Measurements from ENCODE around the gene GSG1L.
A peak's percentile ranks its signal among the peaks of the same experiment; 100 is the strongest.

Gene GSG1L

GRCh38 chr16:28069971-28070794 is 6.7 kb upstream of the GSG1L start:
- H3K27ac ChIP-seq (replicated peaks; ENCODE audit: low read length) = no peak overlapping the region
- H3K4me3 ChIP-seq (ENCODE audit: low read length in 2 of 2) = no peak overlapping the region
- no peak overlapping the region for H3K4me2 ChIP-seq (ENCODE audit: insufficient read depth, low read length, poor library complexity, severe bottlenecking)
- no peak overlapping the region for H2AK5ac ChIP-seq (ENCODE audit: low read depth, low read length)
- peak overlapping the region; percentile 6 for H2BK5ac ChIP-seq (ENCODE audit: low read length)
- no peak overlapping the region for H3K18ac ChIP-seq (ENCODE audit: low read length)
- H3K4ac ChIP-seq (ENCODE audit: low read length) = no peak overlapping the region
- no CpG with 5 or more reads among the region's 31 CpGs for WGBS, 2 donors (ENCODE audit: extremely low coverage in 2 of 2, insufficient read length in 2 of 2, insufficient replicate concordance in 1 of 2)
- peaks cover 0 to 36% (median 6%) of the 10 kb centered on the region in 3 experiments for H3K27me3 ChIP-seq (ENCODE audit: control insufficient read depth in 3 of 3, insufficient read depth in 3 of 3, low read depth in 1 of 3, low read length in 3 of 3)
- DNase-seq (ENCODE audit: low spot score) = no peak
- H3K4me1 ChIP-seq (ENCODE audit: control insufficient read depth in 2 of 2, insufficient read depth in 1 of 2, low read depth in 1 of 2, low read length in 2 of 2) = peaks cover 0 to 3% of the 10 kb centered on the region in 2 donors
- no peak overlapping the region for H4K91ac ChIP-seq (ENCODE audit: low read depth, low read length, poor library complexity)
- no peak overlapping the region for H2BK12ac ChIP-seq (ENCODE audit: low read length)
- H3K79me1 ChIP-seq (ENCODE audit: low read depth, low read length) = no peaks in the 10 kb centered on the region
- no peak overlapping the region for H3K23ac ChIP-seq (ENCODE audit: low read depth, low read length, poor library complexity)
- H4K8ac ChIP-seq (ENCODE audit: low read depth, low read length) = no peak overlapping the region
- no peak overlapping the region for H3K9ac ChIP-seq (ENCODE audit: low read depth, low read length, poor library complexity)
- H2BK120ac ChIP-seq (ENCODE audit: low read depth, low read length) = no peak overlapping the region
- H3K36me3 ChIP-seq (replicated peaks in 1 of 2; ENCODE audit: control insufficient read depth in 2 of 2, insufficient read depth in 2 of 2, low read length in 2 of 2) = no peaks in the 10 kb centered on the region
- no peaks in the 10 kb centered on the region for H3K9me3 ChIP-seq (replicated peaks in 1 of 2; ENCODE audit: control insufficient read depth in 2 of 2, insufficient read depth in 1 of 2, low read depth in 1 of 2, low read length in 2 of 2)
- H2BK15ac ChIP-seq (ENCODE audit: low read length) = no peak overlapping the region
- H3K14ac ChIP-seq (ENCODE audit: low read length) = no peak overlapping the region
- no peak overlapping the region for H2AFZ ChIP-seq (ENCODE audit: low read length)

GRCh38 chr16:28068976-28069375 is 5.5 kb upstream of the GSG1L start:
- peaks cover 4 to 45% (median 16%) of the 10 kb centered on the region in 3 experiments for H3K27me3 ChIP-seq (ENCODE audit: control insufficient read depth in 3 of 3, insufficient read depth in 3 of 3, low read depth in 1 of 3, low read length in 3 of 3)
- H3K27ac ChIP-seq (replicated peaks; ENCODE audit: low read length) = no peak overlapping the region
- DNase-seq (ENCODE audit: low spot score) = no peak
- H3K4me3 ChIP-seq (ENCODE audit: low read length in 2 of 2) = no peak overlapping the region
- no peak overlapping the region for H3K9ac ChIP-seq (ENCODE audit: low read depth, low read length, poor library complexity)
- no peak overlapping the region for H2BK12ac ChIP-seq (ENCODE audit: low read length)
- no peaks in the 10 kb centered on the region for H3K79me1 ChIP-seq (ENCODE audit: low read depth, low read length)
- H3K23ac ChIP-seq (ENCODE audit: low read depth, low read length, poor library complexity) = no peak overlapping the region
- no peak overlapping the region for H2BK120ac ChIP-seq (ENCODE audit: low read depth, low read length)
- no peak overlapping the region for H3K4ac ChIP-seq (ENCODE audit: low read length)
- no peak overlapping the region for H2BK5ac ChIP-seq (ENCODE audit: low read length)
- peaks cover 0 to 2% of the 10 kb centered on the region in 2 donors for H3K9me3 ChIP-seq (replicated peaks in 1 of 2; ENCODE audit: control insufficient read depth in 2 of 2, insufficient read depth in 1 of 2, low read depth in 1 of 2, low read length in 2 of 2)
- H2AK5ac ChIP-seq (ENCODE audit: low read depth, low read length) = no peak overlapping the region
- no peak overlapping the region for H2BK15ac ChIP-seq (ENCODE audit: low read length)
- H4K91ac ChIP-seq (ENCODE audit: low read depth, low read length, poor library complexity) = no peak overlapping the region
- no peak overlapping the region for H3K4me2 ChIP-seq (ENCODE audit: insufficient read depth, low read length, poor library complexity, severe bottlenecking)
- no peak overlapping the region for H2AFZ ChIP-seq (ENCODE audit: low read length)
- peaks cover 0 to 3% of the 10 kb centered on the region in 2 donors for H3K4me1 ChIP-seq (ENCODE audit: control insufficient read depth in 2 of 2, insufficient read depth in 1 of 2, low read depth in 1 of 2, low read length in 2 of 2)
- H4K8ac ChIP-seq (ENCODE audit: low read depth, low read length) = no peak overlapping the region
- H3K18ac ChIP-seq (ENCODE audit: low read length) = no peak overlapping the region
- no CpG with 5 or more reads among the region's 7 CpGs for WGBS, 2 donors (ENCODE audit: extremely low coverage in 2 of 2, insufficient read length in 2 of 2, insufficient replicate concordance in 1 of 2)
- no peak overlapping the region for H3K14ac ChIP-seq (ENCODE audit: low read length)
- no peaks in the 10 kb centered on the region for H3K36me3 ChIP-seq (replicated peaks in 1 of 2; ENCODE audit: control insufficient read depth in 2 of 2, insufficient read depth in 2 of 2, low read length in 2 of 2)

- Histone ChIP-seq H2AFZ (ENCODE audit: low read length) (no peak overlapping the region), H3K9me3 (replicated peaks in 1 of 2; ENCODE audit: control insufficient read depth in 2 of 2, insufficient read depth in 1 of 2, low read depth in 1 of 2, low read length in 2 of 2) (peaks cover 0 to 2% of the 10 kb centered on the region in 2 donors), H3K18ac (ENCODE audit: low read length) (peak overlapping the region; percentile 2), H3K79me1 (ENCODE audit: low read depth, low read length) (no peaks in the 10 kb centered on the region), H2BK120ac (ENCODE audit: low read depth, low read length) (no peak overlapping the region), H3K4me1 (ENCODE audit: control insufficient read depth in 2 of 2, insufficient read depth in 1 of 2, low read depth in 1 of 2, low read length in 2 of 2) (peaks cover 0 to 3% of the 10 kb centered on the region in 2 donors), H3K14ac (ENCODE audit: low read length) (peak overlapping the region; percentile 64), H2BK12ac (ENCODE audit: low read length) (no peak overlapping the region), H3K9ac (ENCODE audit: low read depth, low read length, poor library complexity) (no peak overlapping the region), H3K27ac (replicated peaks; ENCODE audit: low read length) (no peak overlapping the region), H4K91ac (ENCODE audit: low read depth, low read length, poor library complexity) (no peak overlapping the region), H3K4ac (ENCODE audit: low read length) (no peak overlapping the region), H3K36me3 (replicated peaks in 1 of 2; ENCODE audit: control insufficient read depth in 2 of 2, insufficient read depth in 2 of 2, low read length in 2 of 2) (no peaks in the 10 kb centered on the region), H2BK5ac (ENCODE audit: low read length) (peak overlapping the region; percentile 32), H2BK15ac (ENCODE audit: low read length) (no peak overlapping the region), H3K23ac (ENCODE audit: low read depth, low read length, poor library complexity) (peak overlapping the region; percentile 25), H4K8ac (ENCODE audit: low read depth, low read length) (no peak overlapping the region), H2AK5ac (ENCODE audit: low read depth, low read length) (peak overlapping the region; percentile 61), H3K4me3 (ENCODE audit: low read length in 2 of 2) (no peak overlapping the region), H3K27me3 (ENCODE audit: control insufficient read depth in 3 of 3, insufficient read depth in 3 of 3, low read depth in 1 of 3, low read length in 3 of 3) (peaks cover 11 to 51% (median 27%) of the 10 kb centered on the region in 3 experiments), H3K4me2 (ENCODE audit: insufficient read depth, low read length, poor library complexity, severe bottlenecking) (no peak overlapping the region)
- no CpG with 5 or more reads among the region's 14 CpGs for WGBS, 2 donors (ENCODE audit: extremely low coverage in 2 of 2, insufficient read length in 2 of 2, insufficient replicate concordance in 1 of 2)
- DNase-seq (ENCODE audit: low spot score) = no peak
Observed at GRCh38 chr16:28067604-28068379, 4.3 kb upstream of the GSG1L start.

DNA sequence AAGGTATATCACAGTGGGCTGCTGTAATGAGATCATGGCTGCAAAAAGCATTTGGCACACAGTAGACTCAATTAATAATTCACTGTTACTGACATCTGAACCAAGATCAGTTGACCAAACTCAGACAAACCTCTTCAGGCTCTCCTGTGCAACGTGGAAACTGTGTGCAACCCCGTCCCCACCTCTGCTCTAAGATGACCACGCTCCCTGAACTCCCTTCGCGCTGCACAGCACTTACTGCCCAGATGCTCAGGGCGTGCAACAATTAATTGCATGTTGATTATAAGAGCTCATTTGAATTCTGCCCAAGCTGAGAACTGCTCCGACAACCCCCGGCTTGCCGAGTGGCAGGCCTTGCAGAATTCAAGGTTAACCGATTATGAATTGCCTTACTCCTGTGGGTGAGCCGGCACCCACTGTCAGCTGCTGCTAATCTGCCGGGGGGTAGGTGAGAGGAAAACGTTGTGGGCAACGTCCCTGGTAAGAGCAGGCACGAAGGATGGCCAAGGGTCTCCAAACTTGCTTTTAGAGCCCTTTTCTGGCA is 1.3 kb upstream of the GSG1L start:
- Histone ChIP-seq H3K36me3 (replicated peaks in 1 of 2; ENCODE audit: control insufficient read depth in 2 of 2, insufficient read depth in 2 of 2, low read length in 2 of 2) (no peaks in the 10 kb centered on the region), H3K79me1 (ENCODE audit: low read depth, low read length) (no peaks in the 10 kb centered on the region), H3K9me3 (replicated peaks in 1 of 2; ENCODE audit: control insufficient read depth in 2 of 2, insufficient read depth in 1 of 2, low read depth in 1 of 2, low read length in 2 of 2) (peaks cover 0 to 2% of the 10 kb centered on the region in 2 donors), H3K4me1 (ENCODE audit: control insufficient read depth in 2 of 2, insufficient read depth in 1 of 2, low read depth in 1 of 2, low read length in 2 of 2) (peaks cover 0 to 3% of the 10 kb centered on the region in 2 donors), H2BK15ac (ENCODE audit: low read length) (no peak overlapping the region), H3K4me3 (ENCODE audit: low read length in 2 of 2) (no peak overlapping the region), H3K4ac (ENCODE audit: low read length) (no peak overlapping the region), H2BK12ac (ENCODE audit: low read length) (no peak overlapping the region), H2BK120ac (ENCODE audit: low read depth, low read length) (no peak overlapping the region), H3K4me2 (ENCODE audit: insufficient read depth, low read length, poor library complexity, severe bottlenecking) (no peak overlapping the region), H3K27me3 (ENCODE audit: control insufficient read depth in 3 of 3, insufficient read depth in 3 of 3, low read depth in 1 of 3, low read length in 3 of 3) (peaks cover 20 to 78% (median 52%) of the 10 kb centered on the region in 3 experiments), H3K23ac (ENCODE audit: low read depth, low read length, poor library complexity) (no peak overlapping the region), H2AFZ (ENCODE audit: low read length) (no peak overlapping the region), H4K91ac (ENCODE audit: low read depth, low read length, poor library complexity) (no peak overlapping the region), H2AK5ac (ENCODE audit: low read depth, low read length) (no peak overlapping the region), H3K14ac (ENCODE audit: low read length) (no peak overlapping the region), H3K9ac (ENCODE audit: low read depth, low read length, poor library complexity) (no peak overlapping the region), H3K27ac (replicated peaks; ENCODE audit: low read length) (no peak overlapping the region), H2BK5ac (ENCODE audit: low read length) (peak overlapping the region; percentile 35), H4K8ac (ENCODE audit: low read depth, low read length) (no peak overlapping the region), H3K18ac (ENCODE audit: low read length) (no peak overlapping the region)
- no CpG with 5 or more reads among the region's 15 CpGs for WGBS, 2 donors (ENCODE audit: extremely low coverage in 2 of 2, insufficient read length in 2 of 2, insufficient replicate concordance in 1 of 2)
- no peak for DNase-seq (ENCODE audit: low spot score)
